WTC11 (cell line): ENCODE measurements around the gene ENOX2. TPM values are rescaled to one million over a fixed set of nuclear protein-coding genes. Genes with fewer than 3 reads are reported as not detected.

ENCODE experiments used
- ATAC-seq: fragments of 200-7000 bp; cut with Tn5 transposase; 2 replicates; pipeline ENCODE4 v1.10.0; 2021; ENCODE audit warnings: mild to moderate bottlenecking, moderate library complexity
- CTCF ChIA-PET: fragments of 300-600 bp; sonication (Branson Sonifier 250); formaldehyde crosslinking; loops from one replicate; lab custom pipeline; 2021; ENCODE audit warnings: antibody characterized with exemption; lab: Charles Lee
- POLR2A ChIA-PET: fragments of 350-600 bp; sonication (Branson Sonifier 250); formaldehyde crosslinking; loops from one replicate; lab custom pipeline; 2021; ENCODE audit warnings: antibody characterized with exemption; lab: Charles Lee
- DNase-seq: peaks from one replicate; pipeline ENCODE4 v3.0.0; 2021; ENCODE audit warnings: low spot score
- H3K27ac Mint-ChIP-seq: 2 replicates; pipeline ENCODE4 v1.8.0; 2021; ENCODE audit warnings: mixed read lengths
- H3K27me3 Mint-ChIP-seq: 2 replicates; pipeline ENCODE4 v1.8.0; 2021; ENCODE audit warnings: low read depth, mild to moderate bottlenecking, moderate library complexity, mixed read lengths
- H3K36me3 Mint-ChIP-seq: 2 replicates; pipeline ENCODE4 v1.8.0; 2021; ENCODE audit warnings: mixed read lengths
- H3K4me1 Mint-ChIP-seq: 2 replicates; pipeline ENCODE4 v1.8.0; 2022; ENCODE audit warnings: mixed read lengths
- H3K4me3 Mint-ChIP-seq: 2 replicates; pipeline ENCODE4 v1.8.0; 2021; ENCODE audit warnings: mild to moderate bottlenecking, moderate library complexity, mixed read lengths
- H3K9me3 Mint-ChIP-seq: 2 replicates; pipeline ENCODE4 v1.8.0; 2021; ENCODE audit warnings: mixed read lengths
- ELF4 ChIP-seq: sonication (generic); formaldehyde crosslinking; IDR thresholded peaks from 2 replicates; pipeline ENCODE4 v1.8.1; 2022; ENCODE audit warnings: low read depth, mild to moderate bottlenecking, moderate library complexity, missing genetic modification reagents
- ESRRA ChIP-seq: sonication (generic); formaldehyde crosslinking; IDR thresholded peaks from 2 replicates; pipeline ENCODE4 v1.8.1; 2022; ENCODE audit warnings: mild to moderate bottlenecking, missing genetic modification reagents, borderline replicate concordance
- HMGA2 ChIP-seq: fragments of 250-450 bp; sonication (Bioruptor Pico); IDR thresholded peaks from 2 replicates; pipeline ENCODE4 v1.4.0; 2021; ENCODE audit warnings: mild to moderate bottlenecking, moderate library complexity
- IRF2 ChIP-seq: sonication (generic); formaldehyde crosslinking; IDR thresholded peaks from 2 replicates; pipeline ENCODE4 v1.8.0; 2022; ENCODE audit warnings: low read depth, missing genetic modification reagents, borderline replicate concordance
- JAZF1 ChIP-seq: fragments of 250-450 bp; sonication (Bioruptor Pico); IDR thresholded peaks from 2 replicates; pipeline ENCODE4 v1.9.0; 2021; ENCODE audit warnings: moderate library complexity, mild to moderate bottlenecking, inconsistent platforms
- MXD4 ChIP-seq: fragments of 250-450 bp; sonication (Bioruptor Pico); IDR thresholded peaks from 2 replicates; pipeline ENCODE4 v1.8.0; 2021; ENCODE audit warnings: mild to moderate bottlenecking, moderate library complexity, borderline replicate concordance
- MYBL2 ChIP-seq: sonication (generic); formaldehyde crosslinking; IDR thresholded peaks from 2 replicates; pipeline ENCODE4 v1.8.1; 2023; ENCODE audit warnings: mild to moderate bottlenecking, moderate library complexity, missing genetic modification reagents
- NFYB ChIP-seq: sonication (generic); formaldehyde crosslinking; conservative IDR thresholded peaks from 2 replicates; pipeline ENCODE4 v1.8.0; 2022; ENCODE audit warnings: low read depth, missing genetic modification reagents
- PREB ChIP-seq: sonication (generic); formaldehyde crosslinking; IDR thresholded peaks from 2 replicates; pipeline ENCODE4 v1.8.1; 2022; ENCODE audit warnings: mild to moderate bottlenecking, missing genetic modification reagents, moderate library complexity, borderline replicate concordance
- SMAD3 ChIP-seq: sonication (generic); formaldehyde crosslinking; IDR thresholded peaks from 2 replicates; pipeline ENCODE4 v1.8.0; 2022; ENCODE audit warnings: missing genetic modification reagents, mild to moderate bottlenecking, borderline replicate concordance
- SOX15 ChIP-seq: fragments of 250-450 bp; sonication (Bioruptor Pico); IDR thresholded peaks from 2 replicates; pipeline ENCODE4 v1.9.0; 2021; ENCODE audit warnings: mild to moderate bottlenecking
- USF1 ChIP-seq: sonication (generic); formaldehyde crosslinking; IDR thresholded peaks from 2 replicates; pipeline ENCODE4 v1.8.0; 2022; ENCODE audit warnings: mild to moderate bottlenecking, missing genetic modification reagents
- ZNF232 ChIP-seq: sonication (generic); formaldehyde crosslinking; IDR thresholded peaks from 2 replicates; pipeline ENCODE4 v1.8.0; 2022; ENCODE audit warnings: mild to moderate bottlenecking, missing genetic modification reagents
- ZNF396 ChIP-seq: fragments of 250-450 bp; sonication (Bioruptor Pico); IDR thresholded peaks from 2 replicates; pipeline ENCODE4 v1.8.0; 2021; ENCODE audit warnings: mild to moderate bottlenecking, moderate library complexity, borderline replicate concordance
- ZNF416 ChIP-seq: fragments of 250-450 bp; sonication (Bioruptor Pico); IDR thresholded peaks from 2 replicates; pipeline ENCODE4 v1.9.0; 2021; ENCODE audit warnings: mild to moderate bottlenecking, inconsistent platforms
- total RNA-seq: library from RNA; stranded (reverse); gene quantifications from 3 replicates; pipeline ENCODE4 v1.2.3, GENCODE V29; 2021
- TF ChIP-seq, protein P1 (sequence below): sonication (generic); formaldehyde crosslinking; IDR thresholded peaks from 2 replicates; pipeline ENCODE4 v1.8.0; 2022; ENCODE audit warnings: mild to moderate bottlenecking, missing genetic modification reagents
- TF ChIP-seq, protein P2 (sequence below): sonication (generic); formaldehyde crosslinking; IDR thresholded peaks from 2 replicates; pipeline ENCODE4 v1.8.1; 2022; ENCODE audit warnings: missing genetic modification reagents, borderline replicate concordance
- TF ChIP-seq, protein P3 (sequence below): fragments of 250-450 bp; sonication (Bioruptor Pico); conservative IDR thresholded peaks from 2 replicates; pipeline ENCODE4 v1.9.0; 2021; ENCODE audit warnings: mild to moderate bottlenecking
- TF ChIP-seq, protein P4 (sequence below): sonication (generic); formaldehyde crosslinking; IDR thresholded peaks from 2 replicates; pipeline ENCODE4 v1.8.1; 2023; ENCODE audit warnings: mild to moderate bottlenecking, missing genetic modification reagents, moderate library complexity
- TF ChIP-seq, protein P5 (sequence below): sonication (generic); formaldehyde crosslinking; IDR thresholded peaks from 2 replicates; pipeline ENCODE4 v1.8.0; 2022; ENCODE audit warnings: missing genetic modification reagents
- TF ChIP-seq, protein P6 (sequence below): sonication (generic); formaldehyde crosslinking; IDR thresholded peaks from 2 replicates; pipeline ENCODE4 v1.8.0; 2023; ENCODE audit warnings: missing genetic modification reagents, mild to moderate bottlenecking, borderline replicate concordance

ENOX2 gene
- total RNA-seq, 1 experiment from 2014 or later = 13.8 TPM

DNA sequence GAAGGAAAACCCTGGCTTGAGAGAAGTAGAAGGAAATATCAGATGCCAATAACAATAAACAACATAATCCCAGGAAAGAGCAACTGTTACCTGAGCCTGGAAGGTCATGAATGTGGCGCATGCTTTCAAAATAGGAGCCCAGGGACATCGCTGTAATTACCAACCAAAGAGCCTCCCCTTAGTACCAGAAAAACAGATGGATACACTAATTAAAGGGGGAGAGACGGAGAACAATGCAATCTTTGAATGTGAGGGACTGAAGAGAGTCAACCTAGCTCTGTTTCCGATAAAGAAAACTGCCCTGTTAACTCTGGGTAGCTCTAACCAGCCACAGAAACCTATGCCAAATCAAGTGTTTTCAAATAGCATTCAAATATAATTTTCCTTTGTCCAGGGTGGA, 161.4 kb downstream of the ENOX2 start:
- Mint-ChIP-seq H3K27me3 (peaks cover 27% of the 10 kb centered on the region), H3K9me3 (no peaks in the 10 kb centered on the region), H3K36me3 (no peaks in the 10 kb centered on the region), H3K4me3 (no peak overlapping the region), H3K27ac (no peak overlapping the region), H3K4me1 (peaks cover 26% of the 10 kb centered on the region)
- no peak for DNase-seq
- TF ChIP-seq ELF4 = no peak
- no peak for TF ChIP-seq ZNF232 (CRISPR knock-in tag)
- TF ChIP-seq HMGA2 (CRISPR knock-in tag) = no peak
- TF ChIP-seq, protein P1, sequence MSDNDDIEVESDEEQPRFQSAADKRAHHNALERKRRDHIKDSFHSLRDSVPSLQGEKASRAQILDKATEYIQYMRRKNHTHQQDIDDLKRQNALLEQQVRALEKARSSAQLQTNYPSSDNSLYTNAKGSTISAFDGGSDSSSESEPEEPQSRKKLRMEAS = no peak
- no peak for TF ChIP-seq ZNF396 (CRISPR knock-in tag)
- no peak for TF ChIP-seq SOX15 (CRISPR knock-in tag)
- TF ChIP-seq ZNF416 (CRISPR knock-in tag) = no peak
- TF ChIP-seq IRF2 (CRISPR knock-in tag) = no peak
- TF ChIP-seq PREB (CRISPR knock-in tag) = no peak
- TF ChIP-seq, protein P2, sequence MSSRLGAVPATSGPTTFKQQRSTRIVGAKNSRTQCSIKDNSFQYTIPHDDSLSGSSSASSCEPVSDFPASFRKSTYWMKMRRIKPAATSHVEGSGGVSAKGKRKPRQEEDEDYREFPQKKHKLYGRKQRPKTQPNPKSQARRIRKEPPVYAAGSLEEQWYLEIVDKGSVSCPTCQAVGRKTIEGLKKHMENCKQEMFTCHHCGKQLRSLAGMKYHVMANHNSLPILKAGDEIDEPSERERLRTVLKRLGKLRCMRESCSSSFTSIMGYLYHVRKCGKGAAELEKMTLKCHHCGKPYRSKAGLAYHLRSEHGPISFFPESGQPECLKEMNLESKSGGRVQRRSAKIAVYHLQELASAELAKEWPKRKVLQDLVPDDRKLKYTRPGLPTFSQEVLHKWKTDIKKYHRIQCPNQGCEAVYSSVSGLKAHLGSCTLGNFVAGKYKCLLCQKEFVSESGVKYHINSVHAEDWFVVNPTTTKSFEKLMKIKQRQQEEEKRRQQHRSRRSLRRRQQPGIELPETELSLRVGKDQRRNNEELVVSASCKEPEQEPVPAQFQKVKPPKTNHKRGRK (CRISPR knock-in tag) = no peak
- TF ChIP-seq, protein P3, sequence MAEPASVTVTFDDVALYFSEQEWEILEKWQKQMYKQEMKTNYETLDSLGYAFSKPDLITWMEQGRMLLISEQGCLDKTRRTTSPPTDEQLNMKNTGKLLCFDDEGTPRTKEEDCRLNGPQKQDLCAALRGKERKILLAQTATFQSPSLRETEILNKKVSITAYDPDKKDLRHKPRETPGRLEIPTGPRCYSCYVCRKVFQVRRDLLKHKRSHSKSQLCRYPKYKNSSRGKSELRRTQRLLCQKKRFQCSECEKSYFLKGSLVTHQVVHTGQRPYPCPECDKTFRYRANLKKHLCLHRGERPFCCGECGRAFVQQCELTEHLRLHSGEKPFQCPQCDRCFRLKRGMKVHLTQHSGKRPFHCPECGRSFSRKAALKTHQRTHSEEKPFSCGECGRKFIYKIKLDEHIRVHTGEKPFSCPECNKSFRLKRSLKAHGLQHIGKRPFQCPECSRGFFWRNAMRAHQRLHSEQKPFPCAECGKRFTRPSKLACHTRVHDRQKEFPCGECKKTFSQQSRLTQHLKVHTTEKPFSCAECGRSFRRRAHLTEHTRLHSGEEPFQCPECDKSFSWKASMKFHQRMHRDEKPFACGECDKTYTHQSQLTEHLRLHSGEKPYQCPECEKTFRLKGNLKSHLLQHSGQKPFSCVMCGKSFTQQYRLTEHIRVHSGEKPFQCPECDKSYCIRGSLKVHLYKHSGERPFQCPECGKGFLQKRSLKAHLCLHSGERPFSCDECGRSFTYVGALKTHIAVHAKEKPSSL = no peak
- no peak for TF ChIP-seq JAZF1
- no peak for TF ChIP-seq MYBL2 (CRISPR knock-in tag)
- no peak for TF ChIP-seq ESRRA
- TF ChIP-seq, protein P4, sequence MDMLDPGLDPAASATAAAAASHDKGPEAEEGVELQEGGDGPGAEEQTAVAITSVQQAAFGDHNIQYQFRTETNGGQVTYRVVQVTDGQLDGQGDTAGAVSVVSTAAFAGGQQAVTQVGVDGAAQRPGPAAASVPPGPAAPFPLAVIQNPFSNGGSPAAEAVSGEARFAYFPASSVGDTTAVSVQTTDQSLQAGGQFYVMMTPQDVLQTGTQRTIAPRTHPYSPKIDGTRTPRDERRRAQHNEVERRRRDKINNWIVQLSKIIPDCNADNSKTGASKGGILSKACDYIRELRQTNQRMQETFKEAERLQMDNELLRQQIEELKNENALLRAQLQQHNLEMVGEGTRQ (CRISPR knock-in tag) = no peak
- POLR2A ChIA-PET = interaction anchor here (0.7 kb wide), 1 partner anchor 1190 kb away, joined by 19 read pairs; no protein-coding TSS in a partner anchor
- CTCF ChIA-PET = no interaction called here
- ATAC-seq = no peak

- Mint-ChIP-seq H3K9me3 (no peaks in the 10 kb centered on the region), H3K27me3 (peaks cover 28% of the 10 kb centered on the region), H3K4me1 (peaks cover 26% of the 10 kb centered on the region), H3K4me3 (no peak overlapping the region), H3K27ac (no peak overlapping the region), H3K36me3 (no peaks in the 10 kb centered on the region)
- ChIA-PET CTCF (no interaction called here), POLR2A (no interaction called here)
- no peak for ATAC-seq
- no peak for DNase-seq
- TF ChIP-seq, protein P5, sequence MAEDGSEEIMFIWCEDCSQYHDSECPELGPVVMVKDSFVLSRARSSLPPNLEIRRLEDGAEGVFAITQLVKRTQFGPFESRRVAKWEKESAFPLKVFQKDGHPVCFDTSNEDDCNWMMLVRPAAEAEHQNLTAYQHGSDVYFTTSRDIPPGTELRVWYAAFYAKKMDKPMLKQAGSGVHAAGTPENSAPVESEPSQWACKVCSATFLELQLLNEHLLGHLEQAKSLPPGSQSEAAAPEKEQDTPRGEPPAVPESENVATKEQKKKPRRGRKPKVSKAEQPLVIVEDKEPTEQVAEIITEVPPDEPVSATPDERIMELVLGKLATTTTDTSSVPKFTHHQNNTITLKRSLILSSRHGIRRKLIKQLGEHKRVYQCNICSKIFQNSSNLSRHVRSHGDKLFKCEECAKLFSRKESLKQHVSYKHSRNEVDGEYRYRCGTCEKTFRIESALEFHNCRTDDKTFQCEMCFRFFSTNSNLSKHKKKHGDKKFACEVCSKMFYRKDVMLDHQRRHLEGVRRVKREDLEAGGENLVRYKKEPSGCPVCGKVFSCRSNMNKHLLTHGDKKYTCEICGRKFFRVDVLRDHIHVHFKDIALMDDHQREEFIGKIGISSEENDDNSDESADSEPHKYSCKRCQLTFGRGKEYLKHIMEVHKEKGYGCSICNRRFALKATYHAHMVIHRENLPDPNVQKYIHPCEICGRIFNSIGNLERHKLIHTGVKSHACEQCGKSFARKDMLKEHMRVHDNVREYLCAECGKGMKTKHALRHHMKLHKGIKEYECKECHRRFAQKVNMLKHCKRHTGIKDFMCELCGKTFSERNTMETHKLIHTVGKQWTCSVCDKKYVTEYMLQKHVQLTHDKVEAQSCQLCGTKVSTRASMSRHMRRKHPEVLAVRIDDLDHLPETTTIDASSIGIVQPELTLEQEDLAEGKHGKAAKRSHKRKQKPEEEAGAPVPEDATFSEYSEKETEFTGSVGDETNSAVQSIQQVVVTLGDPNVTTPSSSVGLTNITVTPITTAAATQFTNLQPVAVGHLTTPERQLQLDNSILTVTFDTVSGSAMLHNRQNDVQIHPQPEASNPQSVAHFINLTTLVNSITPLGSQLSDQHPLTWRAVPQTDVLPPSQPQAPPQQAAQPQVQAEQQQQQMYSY (CRISPR knock-in tag) = no peak
- TF ChIP-seq IRF2 (CRISPR knock-in tag) = no peak
- no peak for TF ChIP-seq NFYB (CRISPR knock-in tag)
- TF ChIP-seq SMAD3 (CRISPR knock-in tag) = no peak
- TF ChIP-seq, protein P6, sequence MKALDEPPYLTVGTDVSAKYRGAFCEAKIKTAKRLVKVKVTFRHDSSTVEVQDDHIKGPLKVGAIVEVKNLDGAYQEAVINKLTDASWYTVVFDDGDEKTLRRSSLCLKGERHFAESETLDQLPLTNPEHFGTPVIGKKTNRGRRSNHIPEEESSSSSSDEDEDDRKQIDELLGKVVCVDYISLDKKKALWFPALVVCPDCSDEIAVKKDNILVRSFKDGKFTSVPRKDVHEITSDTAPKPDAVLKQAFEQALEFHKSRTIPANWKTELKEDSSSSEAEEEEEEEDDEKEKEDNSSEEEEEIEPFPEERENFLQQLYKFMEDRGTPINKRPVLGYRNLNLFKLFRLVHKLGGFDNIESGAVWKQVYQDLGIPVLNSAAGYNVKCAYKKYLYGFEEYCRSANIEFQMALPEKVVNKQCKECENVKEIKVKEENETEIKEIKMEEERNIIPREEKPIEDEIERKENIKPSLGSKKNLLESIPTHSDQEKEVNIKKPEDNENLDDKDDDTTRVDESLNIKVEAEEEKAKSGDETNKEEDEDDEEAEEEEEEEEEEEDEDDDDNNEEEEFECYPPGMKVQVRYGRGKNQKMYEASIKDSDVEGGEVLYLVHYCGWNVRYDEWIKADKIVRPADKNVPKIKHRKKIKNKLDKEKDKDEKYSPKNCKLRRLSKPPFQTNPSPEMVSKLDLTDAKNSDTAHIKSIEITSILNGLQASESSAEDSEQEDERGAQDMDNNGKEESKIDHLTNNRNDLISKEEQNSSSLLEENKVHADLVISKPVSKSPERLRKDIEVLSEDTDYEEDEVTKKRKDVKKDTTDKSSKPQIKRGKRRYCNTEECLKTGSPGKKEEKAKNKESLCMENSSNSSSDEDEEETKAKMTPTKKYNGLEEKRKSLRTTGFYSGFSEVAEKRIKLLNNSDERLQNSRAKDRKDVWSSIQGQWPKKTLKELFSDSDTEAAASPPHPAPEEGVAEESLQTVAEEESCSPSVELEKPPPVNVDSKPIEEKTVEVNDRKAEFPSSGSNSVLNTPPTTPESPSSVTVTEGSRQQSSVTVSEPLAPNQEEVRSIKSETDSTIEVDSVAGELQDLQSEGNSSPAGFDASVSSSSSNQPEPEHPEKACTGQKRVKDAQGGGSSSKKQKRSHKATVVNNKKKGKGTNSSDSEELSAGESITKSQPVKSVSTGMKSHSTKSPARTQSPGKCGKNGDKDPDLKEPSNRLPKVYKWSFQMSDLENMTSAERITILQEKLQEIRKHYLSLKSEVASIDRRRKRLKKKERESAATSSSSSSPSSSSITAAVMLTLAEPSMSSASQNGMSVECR = no peak
- no peak for TF ChIP-seq JAZF1
- TF ChIP-seq USF1 (CRISPR knock-in tag) = no peak
- TF ChIP-seq MXD4 (CRISPR knock-in tag) = no peak
Measured at GRCh38 chrX:130741151-130741550, 161.9 kb downstream of the ENOX2 start.
